Upper lobe of left lung (tissue), 6 donors: ENCODE results near the gene PAGR1. TPM values are rescaled to one million over a fixed set of nuclear protein-coding genes. Genes with fewer than 3 reads are reported as not detected.
A peak's percentile ranks its signal among the peaks of the same experiment; 100 is the strongest.

Experiments
- ATAC-seq, 2 donors: fragments of 200-7000 bp; cut with Tn5 transposase; one replicate each; pipeline ENCODE4 v1.9.1; 2022; ENCODE audit warnings: mild to moderate bottlenecking in 2 of 2, moderate library complexity in 2 of 2; ENCODE audit not compliant: low FRiP score in 2 of 2
- DNase-seq, 2 donors: peaks; one replicate each; pipeline ENCODE4 v3.0.0-alpha.2; 2019 to 2020
- H3K27ac ChIP-seq, 4 donors: fragments of 200-600 bp; sonication (generic); one replicate each; pipeline ENCODE4 v1.5.1; 2016 to 2019
- H3K27me3 ChIP-seq, 4 donors: fragments of 200-600 bp; sonication (generic); one replicate each; pipeline ENCODE4 v1.5.1; 2017 to 2019
- H3K36me3 ChIP-seq, 4 donors: fragments of 200-600 bp; sonication (generic); one replicate each; pipeline ENCODE4 v1.5.1; 2016 to 2019
- H3K4me1 ChIP-seq, 4 donors: fragments of 200-600 bp; sonication (generic); one replicate each; pipeline ENCODE4 v1.5.1; 2018 to 2019
- H3K4me3 ChIP-seq, 4 donors: fragments of 200-600 bp; sonication (generic); one replicate each; pipeline ENCODE4 v1.5.1; 2017 to 2019; ENCODE audit warnings: mild to moderate bottlenecking in 2 of 4, moderate library complexity in 1 of 4
- H3K9me3 ChIP-seq, 4 donors: fragments of 200-600 bp; sonication (generic); one replicate each; pipeline ENCODE4 v1.5.1; 2018 to 2019
- CTCF ChIP-seq, 6 experiments: fragments of 450-650 bp in 4 of 6; fragments of 200-600 bp in 2 of 6; sonication (generic) in 2 of 6; IDR thresholded peaks; one replicate each; pipeline ENCODE4 v1.5.1; 2016 to 2019; ENCODE audit warnings: antibody characterized with exemption in 6 of 6
- EP300 ChIP-seq, 4 donors: sonication (generic); formaldehyde crosslinking; IDR thresholded peaks; one replicate each; pipeline ENCODE4 v1.5.1; 2017; ENCODE audit warnings: antibody characterized with exemption in 4 of 4, control low read depth in 2 of 4
- POLR2A ChIP-seq, 4 donors: fragments of 450-650 bp; IDR thresholded peaks; one replicate each; pipeline ENCODE4 v1.5.1; 2016 to 2017; ENCODE audit warnings: antibody characterized with exemption in 4 of 4, mild to moderate bottlenecking in 2 of 4
- POLR2AphosphoS5 ChIP-seq, 2 donors: sonication (generic); formaldehyde crosslinking; IDR thresholded peaks; one replicate each; pipeline ENCODE4 v1.5.1; 2017; ENCODE audit warnings: antibody characterized with exemption in 2 of 2
- WGBS, 2 donors: methylation state at CpG; one replicate each; pipeline ENCODE4 v1.1.5; 2017 to 2018; 5-methylcytosine and 5-hydroxymethylcytosine counted together
- total RNA-seq, 6 donors: library from RNA; depleted of rRNA in 4 of 6; stranded (reverse); fragments of >200 nt in 4 of 6; gene quantifications; one replicate each; pipeline versions ENCODE4 v1.1.0 to v1.2.1, GENCODE V29; 2016 to 2021
- donor health status: DM: no; HTN: no; CAD: no; lungs with moderate emphysema.
- donor health status: DM: no; HTN: yes; CAD: no; lungs with severe emphysema.

PAGR1 gene
- total RNA-seq, 6 donors from 2014 or later: 22.6 to 49.5 (median 34.6) TPM

DNA sequence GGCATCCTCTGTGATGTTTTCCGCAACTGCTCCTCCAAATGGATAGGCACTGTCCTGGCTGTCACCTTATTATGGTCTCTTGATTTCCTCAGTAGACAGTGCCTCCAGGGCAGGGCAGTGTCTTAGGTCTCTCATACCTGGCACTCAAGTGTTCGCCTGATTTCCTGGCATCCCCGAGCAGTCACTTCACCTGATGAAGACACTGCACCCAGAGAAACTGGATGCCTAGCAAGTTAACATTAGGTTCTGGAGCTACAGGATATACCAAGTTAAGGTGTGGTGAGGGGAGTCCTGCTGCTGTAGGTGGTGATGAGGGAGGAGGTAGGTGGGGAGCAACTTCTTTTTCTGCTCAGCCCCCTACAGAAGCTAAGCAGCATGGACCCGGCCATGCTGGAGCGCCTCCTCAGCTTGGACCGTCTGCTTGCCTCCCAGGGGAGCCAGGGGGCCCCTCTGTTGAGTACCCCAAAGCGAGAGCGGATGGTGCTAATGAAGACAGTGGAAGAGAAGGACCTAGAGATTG is 13.5 kb upstream of the PAGR1 start:
- no peak for ATAC-seq
- 97% methylated on average over 8 of the region's 8 CpGs for WGBS, 2 donors
- no peak overlapping the region for H3K27ac ChIP-seq

DNA sequence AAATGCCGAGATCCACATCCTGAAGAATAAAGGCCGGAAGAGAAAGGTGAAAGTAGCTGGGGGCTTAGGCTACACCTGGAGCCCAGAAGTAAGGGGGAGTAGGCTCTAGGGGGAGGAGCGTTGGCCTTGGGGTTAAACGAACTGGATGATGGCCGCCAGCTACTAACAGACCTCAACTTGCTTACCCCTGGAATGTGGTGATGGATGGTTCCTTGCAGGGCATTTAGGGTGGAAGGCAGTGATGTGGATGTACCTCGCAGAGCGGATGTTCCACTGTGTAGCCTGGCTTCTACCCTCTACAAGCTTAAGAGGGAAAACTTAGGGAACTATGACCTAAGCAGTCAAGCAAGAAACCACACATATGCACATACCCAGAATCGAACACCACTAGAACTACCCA is 11.9 kb upstream of the PAGR1 start:
- TF ChIP-seq EP300 (IDR thresholded peaks at IDR 0.05): no peak
- no peak for TF ChIP-seq POLR2A (IDR thresholded peaks at IDR 0.05)
- no peak for TF ChIP-seq CTCF (IDR thresholded peaks at IDR 0.05)
- no peak for TF ChIP-seq POLR2AphosphoS5 (IDR thresholded peaks at IDR 0.05)
- no peak for ATAC-seq
- H3K27me3 ChIP-seq: no peaks in the 10 kb centered on the region
- H3K36me3 ChIP-seq: peaks cover 2 to 19% (median 16%) of the 10 kb centered on the region in 4 donors
- H3K4me3 ChIP-seq: peak overlapping the region in 2 of 4 donors; percentile 75 to 91
- no peak for DNase-seq
- H3K9me3 ChIP-seq: no peaks in the 10 kb centered on the region
- H3K4me1 ChIP-seq: peaks cover 22 to 31% (median 27%) of the 10 kb centered on the region in 4 donors
- peak overlapping the region; percentile 96 to 97 (median 97) for H3K27ac ChIP-seq
- 81 to 84% methylated on average over 8 of the region's 8 CpGs for WGBS, 2 donors

More for the DNA sequence above, 13.5 kb upstream of the PAGR1 start:
- Histone ChIP-seq H3K36me3 (peaks cover 4 to 26% (median 23%) of the 10 kb centered on the region in 4 donors), H3K27me3 (no peaks in the 10 kb centered on the region), H3K9me3 (no peaks in the 10 kb centered on the region), H3K4me1 (peaks cover 10 to 16% (median 12%) of the 10 kb centered on the region in 4 donors), H3K4me3 (no peak overlapping the region)
- no peak for TF ChIP-seq EP300 (IDR thresholded peaks at IDR 0.05)
- no peak for TF ChIP-seq CTCF (IDR thresholded peaks at IDR 0.05)
- no peak for TF ChIP-seq POLR2AphosphoS5 (IDR thresholded peaks at IDR 0.05)
- no peak for TF ChIP-seq POLR2A (IDR thresholded peaks at IDR 0.05)
- no peak for DNase-seq

GRCh38 chr16:29804455-29805231 is 11.3 kb upstream of the PAGR1 start:
- DNase-seq (peak in 1 of 2 donors; percentile 81), ATAC-seq (peak; percentile 0 to 52)
- Histone ChIP-seq H3K9me3 (no peaks in the 10 kb centered on the region), H3K27me3 (no peaks in the 10 kb centered on the region), H3K4me1 (peaks cover 29 to 37% (median 34%) of the 10 kb centered on the region in 4 donors), H3K36me3 (peaks cover 2 to 19% (median 16%) of the 10 kb centered on the region in 4 donors), H3K27ac (peak overlapping the region; percentile 96 to 97 (median 97)), H3K4me3 (peak overlapping the region; percentile 63 to 93 (median 83))
- TF ChIP-seq POLR2AphosphoS5 (IDR thresholded peaks at IDR 0.05) (peak in 1 of 2 donors; percentile 5), CTCF (IDR thresholded peaks at IDR 0.05) (no peak), POLR2A (IDR thresholded peaks at IDR 0.05) (peak in 1 of 4 donors; percentile 51)
- WGBS, 2 donors: 3 to 5% methylated on average over 6 to 7 of the region's 26 CpGs

DNA sequence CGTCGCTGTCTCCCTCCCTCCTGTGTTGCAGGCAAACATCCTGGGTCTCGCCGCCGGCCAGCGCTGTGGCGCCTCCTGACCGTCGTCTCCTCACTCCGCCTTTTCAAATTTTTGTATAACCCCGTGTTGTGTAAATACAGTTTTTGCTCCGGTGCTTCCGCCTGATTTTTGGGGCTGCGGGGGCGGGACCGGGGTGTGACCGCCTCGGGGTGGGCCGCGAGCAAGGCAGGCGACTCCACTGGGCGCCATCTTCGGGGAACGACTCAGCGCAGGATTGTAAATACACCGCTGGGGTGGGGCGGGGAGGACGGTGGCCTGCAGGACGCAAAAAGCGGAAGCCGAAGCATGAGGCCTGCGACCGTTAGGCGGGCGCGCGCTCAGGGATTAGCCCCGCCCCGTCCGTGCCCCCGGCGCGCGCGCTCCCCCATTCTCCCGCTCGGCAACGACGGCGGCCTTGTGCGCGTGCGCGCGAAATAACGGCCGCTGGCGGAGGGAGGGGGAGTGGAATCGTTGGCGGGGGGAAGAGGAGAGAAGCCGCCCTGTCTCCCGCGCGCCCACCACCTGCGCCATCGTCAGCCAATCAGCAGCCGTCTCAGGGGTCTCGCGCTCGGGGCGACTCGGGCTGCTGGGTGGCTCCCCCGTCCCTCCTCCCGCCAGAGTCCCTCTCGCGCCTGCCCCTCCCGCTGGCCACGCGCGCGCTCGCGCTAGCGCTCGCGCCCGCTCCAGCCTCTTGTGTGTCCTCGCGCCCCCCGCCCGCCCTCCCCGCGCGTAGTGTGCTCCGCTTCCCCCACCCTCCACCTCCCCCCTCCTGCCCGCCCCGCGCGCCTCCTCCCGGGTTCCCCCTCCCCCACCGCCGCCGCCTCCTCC is 10.5 kb upstream of the PAGR1 start:
- Histone ChIP-seq H3K27me3 (no peaks in the 10 kb centered on the region), H3K9me3 (no peaks in the 10 kb centered on the region), H3K4me1 (peaks cover 33 to 46% (median 42%) of the 10 kb centered on the region in 4 donors), H3K36me3 (peaks cover 2 to 23% (median 17%) of the 10 kb centered on the region in 4 donors), H3K27ac (peak overlapping the region; percentile 96 to 97 (median 97)), H3K4me3 (peak overlapping the region; percentile 63 to 93 (median 83))
- peak; percentile 98 to 99 for DNase-seq
- 0% methylated on average over 22 to 23 of the region's 103 CpGs for whole genome bisulfite sequencing, 2 donors
- ATAC-seq: peak; percentile 94 to 97
- peak in 4 of 6 experiments; percentile 18 to 56 (median 36) for TF ChIP-seq CTCF (IDR thresholded peaks at IDR 0.05)
- peak; percentile 97 to 99 for TF ChIP-seq POLR2AphosphoS5 (IDR thresholded peaks at IDR 0.05)
- TF ChIP-seq EP300 (IDR thresholded peaks at IDR 0.05): peak in 1 of 4 donors; percentile 82
- peak in 3 of 4 donors; percentile 71 to 95 (median 79) for TF ChIP-seq POLR2A (IDR thresholded peaks at IDR 0.05)
